Smooth muscle cell (in vitro differentiated cells): Measurements from ENCODE around the gene ZFP28. TPM values are rescaled to one million over a fixed set of nuclear protein-coding genes. Genes with fewer than 3 reads are reported as not detected.

Source experiments
- DNase-seq: peaks from one replicate; lab custom pipeline; 2025; ENCODE audit not compliant: unreplicated experiment; lab: John Stamatoyannopoulos, UW
- H2AFZ ChIP-seq: fragments of 200-600 bp; sonication (generic); 2 replicates; pipeline ENCODE4 v1.6.0; 2016; ENCODE audit warnings: antibody characterized with exemption, low read depth, mild to moderate bottlenecking
- H3F3A ChIP-seq: fragments of 200-600 bp; sonication (generic); 2 replicates; pipeline ENCODE4 v1.6.0; 2017; ENCODE audit warnings: antibody characterized with exemption, low read depth
- H3K27ac ChIP-seq: fragments of 200-600 bp; sonication (generic); 2 replicates; pipeline ENCODE4 v1.5.1; 2016; ENCODE audit warnings: low read depth, mild to moderate bottlenecking
- H3K27me3 ChIP-seq: fragments of 200-600 bp; sonication (generic); 2 replicates; pipeline ENCODE4 v1.6.1; 2016; ENCODE audit warnings: low read depth, mild to moderate bottlenecking
- H3K36me3 ChIP-seq: fragments of 200-600 bp; sonication (generic); 2 replicates; pipeline ENCODE4 v1.5.1; 2016; ENCODE audit warnings: low read depth
- H3K4me1 ChIP-seq: fragments of 200-600 bp; sonication (generic); 2 replicates; pipeline ENCODE4 v1.5.1; 2016; ENCODE audit warnings: low read depth
- H3K4me2 ChIP-seq: fragments of 200-600 bp; sonication (generic); 2 replicates; pipeline ENCODE4 v1.6.0; 2016; ENCODE audit warnings: mild to moderate bottlenecking
- H3K4me3 ChIP-seq: fragments of 200-600 bp; sonication (generic); 2 replicates; pipeline ENCODE4 v1.5.1; 2016; ENCODE audit warnings: mild to moderate bottlenecking
- H3K79me2 ChIP-seq: fragments of 200-600 bp; sonication (generic); 2 replicates; pipeline ENCODE4 v1.6.0; 2016; ENCODE audit warnings: low read depth, mild to moderate bottlenecking
- H3K9ac ChIP-seq: fragments of 200-600 bp; sonication (generic); 2 replicates; pipeline ENCODE4 v1.6.0; 2016; ENCODE audit warnings: low read depth
- H3K9me3 ChIP-seq: fragments of 200-600 bp; sonication (generic); replicated peaks from 2 replicates; pipeline ENCODE4 v1.5.1; 2016; ENCODE audit warnings: low read depth
- H4K20me1 ChIP-seq: fragments of 200-600 bp; sonication (generic); 2 replicates; pipeline ENCODE4 v1.6.0; 2016; ENCODE audit warnings: low read depth
- WGBS: methylation state at CpG from one replicate; pipeline ENCODE4 v1.1.7; 2016; ENCODE audit warnings: low lambda C conversion rate; 5-methylcytosine and 5-hydroxymethylcytosine counted together
- polyA plus RNA-seq: library from polyadenylated mRNA; unstranded; fragments of >200 nt; fragmentation: Nextera tagmentation; extraction: Ambion mirVana; gene quantifications from 2 replicates; pipeline ENCODE4 v1.2.1, GENCODE V29; 2016
- total RNA-seq: library from RNA; depleted of rRNA; stranded (reverse); fragments of >200 nt; gene quantifications from 2 replicates; pipeline ENCODE4 v1.2.3, GENCODE V29; 2014
- TF ChIP-seq, protein P1 (sequence below): fragments of 200-600 bp; sonication (generic); IDR thresholded peaks from 2 replicates; pipeline ENCODE4 v1.5.1; 2017; ENCODE audit warnings: borderline replicate concordance, mild to moderate bottlenecking, antibody characterized with exemption; ENCODE audit not compliant: insufficient read depth, poor library complexity, severe bottlenecking

ZFP28 gene
- total and polyA plus RNA-seq, 2 experiments from 2014 or later = 6.2 to 6.9 TPM

DNA sequence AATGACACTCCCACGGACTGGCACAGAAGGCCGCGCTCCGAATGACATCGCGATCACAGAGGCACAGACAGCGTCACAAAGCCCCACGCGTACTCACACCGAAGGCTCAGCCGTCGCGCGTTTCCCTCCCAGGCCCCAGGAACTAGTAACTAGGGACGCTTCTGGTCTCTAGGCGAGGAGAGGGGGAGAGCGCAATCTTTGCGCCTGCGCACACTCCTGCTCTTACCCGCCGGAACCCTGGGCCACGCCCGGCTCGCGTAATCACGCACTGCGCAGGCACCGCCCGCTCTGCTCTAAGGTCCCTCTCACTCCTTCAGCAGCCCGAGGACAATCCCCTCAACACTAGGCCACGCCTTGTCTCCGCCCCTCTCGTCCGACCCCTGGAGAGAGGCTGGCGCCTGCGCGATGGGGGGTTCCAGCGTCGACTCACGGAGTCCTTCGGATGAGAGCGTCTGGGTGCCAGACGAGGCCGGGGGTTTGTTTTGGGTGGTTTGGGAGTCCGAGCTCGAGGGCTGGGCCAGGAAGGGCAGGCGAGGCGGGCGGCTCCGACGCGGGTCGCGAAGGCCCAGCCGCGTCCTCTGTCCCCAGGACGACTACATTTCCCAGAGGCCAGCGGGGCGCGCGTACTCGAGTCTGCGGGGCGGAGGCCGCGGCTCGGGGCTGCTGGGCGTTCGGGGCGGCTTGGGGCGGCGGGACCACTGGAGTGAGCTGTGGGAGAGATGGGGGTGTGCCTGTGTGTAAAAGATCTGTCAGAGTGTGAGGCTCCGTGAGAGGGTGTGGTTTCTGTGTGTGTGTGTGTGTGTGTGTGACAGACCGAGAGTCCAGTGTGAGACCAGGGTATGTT lies 31.1 kb upstream of the ZFP28 start, which contains the start of gene ZNF471:
ZNF471 (plus strand) TSS at position 410 of the 844 bp plus-strand sequence. CDS start 3,717 bp downstream, outside the sequence.
- H3F3A ChIP-seq = no peaks in the 10 kb centered on the region
- H3K27ac ChIP-seq = peak within 1 kb of the TSS; percentile 96
- H4K20me1 ChIP-seq = no peaks in the 10 kb centered on the region
- no peaks in the 10 kb centered on the region for H3K4me1 ChIP-seq
- H3K79me2 ChIP-seq = no peaks in the 10 kb centered on the region
- WGBS = 40% methylated on average over 64 of the region's 74 CpGs
- TF ChIP-seq, protein P1, sequence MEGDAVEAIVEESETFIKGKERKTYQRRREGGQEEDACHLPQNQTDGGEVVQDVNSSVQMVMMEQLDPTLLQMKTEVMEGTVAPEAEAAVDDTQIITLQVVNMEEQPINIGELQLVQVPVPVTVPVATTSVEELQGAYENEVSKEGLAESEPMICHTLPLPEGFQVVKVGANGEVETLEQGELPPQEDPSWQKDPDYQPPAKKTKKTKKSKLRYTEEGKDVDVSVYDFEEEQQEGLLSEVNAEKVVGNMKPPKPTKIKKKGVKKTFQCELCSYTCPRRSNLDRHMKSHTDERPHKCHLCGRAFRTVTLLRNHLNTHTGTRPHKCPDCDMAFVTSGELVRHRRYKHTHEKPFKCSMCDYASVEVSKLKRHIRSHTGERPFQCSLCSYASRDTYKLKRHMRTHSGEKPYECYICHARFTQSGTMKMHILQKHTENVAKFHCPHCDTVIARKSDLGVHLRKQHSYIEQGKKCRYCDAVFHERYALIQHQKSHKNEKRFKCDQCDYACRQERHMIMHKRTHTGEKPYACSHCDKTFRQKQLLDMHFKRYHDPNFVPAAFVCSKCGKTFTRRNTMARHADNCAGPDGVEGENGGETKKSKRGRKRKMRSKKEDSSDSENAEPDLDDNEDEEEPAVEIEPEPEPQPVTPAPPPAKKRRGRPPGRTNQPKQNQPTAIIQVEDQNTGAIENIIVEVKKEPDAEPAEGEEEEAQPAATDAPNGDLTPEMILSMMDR = no peak
- H3K4me3 ChIP-seq = peak within 1 kb of the TSS; percentile 70
- DNase-seq = peak; percentile 69
- no peaks in the 10 kb centered on the region for H3K27me3 ChIP-seq
- no peaks in the 10 kb centered on the region for H3K9me3 ChIP-seq
- no peaks in the 10 kb centered on the region for H3K36me3 ChIP-seq
- H3K9ac ChIP-seq = peak within 1 kb of the TSS; percentile 96
- peak within 1 kb of the TSS; percentile 86 for H2AFZ ChIP-seq
- H3K4me2 ChIP-seq = peak within 1 kb of the TSS; percentile 86

DNA sequence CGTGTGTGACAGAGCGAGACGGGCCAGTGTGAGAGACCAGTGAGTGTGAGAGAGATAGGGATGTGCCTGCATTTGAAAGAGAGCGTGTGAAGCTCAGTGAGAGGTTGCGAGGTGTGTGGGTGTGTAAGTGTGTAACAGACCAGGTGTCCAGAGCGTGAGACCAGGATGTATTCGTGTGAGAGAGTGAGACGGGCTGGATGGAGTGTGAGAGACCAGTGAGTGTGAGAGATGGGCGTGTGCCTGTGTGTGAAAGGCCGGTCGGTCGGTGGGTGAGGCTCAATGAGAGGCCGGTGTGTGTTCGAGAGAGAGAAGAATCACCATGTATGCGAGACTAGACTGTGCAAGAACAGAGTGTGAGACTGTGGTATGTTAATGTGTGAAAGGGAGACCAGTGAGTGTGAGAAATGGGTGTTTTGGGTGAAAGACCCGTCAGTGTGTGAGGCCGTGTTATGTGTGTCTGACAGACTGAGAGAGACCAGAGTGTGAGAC lies 30.4 kb upstream of the ZFP28 start:
- Histone ChIP-seq H3F3A (no peaks in the 10 kb centered on the region), H4K20me1 (no peaks in the 10 kb centered on the region), H3K9me3 (peaks cover 4% of the 10 kb centered on the region), H3K79me2 (no peaks in the 10 kb centered on the region), H3K9ac (peak overlapping the region; percentile 96), H3K4me3 (peak overlapping the region; percentile 70), H2AFZ (peak overlapping the region; percentile 86), H3K27ac (peak overlapping the region; percentile 96), H3K4me2 (peak overlapping the region; percentile 73), H3K36me3 (no peaks in the 10 kb centered on the region), H3K27me3 (no peaks in the 10 kb centered on the region), H3K4me1 (no peaks in the 10 kb centered on the region)
- 59% methylated on average over 17 of the region's 17 CpGs for WGBS
- DNase-seq = no peak
- TF ChIP-seq, protein P1 = no peak

- peaks cover 55% of the 10 kb centered on the region for H3K9me3 ChIP-seq
- 84% methylated on average over 4 of the region's 4 CpGs for WGBS
These were observed 13.4 kb upstream of the ZFP28 start for GRCh38 chr19:56525214-56525860.

More at GRCh38 chr19:56525214-56525860, 13.4 kb upstream of the ZFP28 start:
- Histone ChIP-seq H3K4me1 (no peaks in the 10 kb centered on the region), H3K27me3 (no peaks in the 10 kb centered on the region), H3K79me2 (no peaks in the 10 kb centered on the region), H3K4me3 (no peak overlapping the region), H3K27ac (no peak overlapping the region), H3K4me2 (no peak overlapping the region), H3K36me3 (peaks cover 22% of the 10 kb centered on the region), H4K20me1 (no peaks in the 10 kb centered on the region), H2AFZ (no peak overlapping the region), H3F3A (no peaks in the 10 kb centered on the region), H3K9ac (no peak overlapping the region)
- DNase-seq = no peak
- TF ChIP-seq, protein P1 = no peak
